DOHH2 (cell line): ENCODE data around the gene ALPL.

ENCODE experiments used
- EZH2phosphoT487 ChIP-seq: fragments of 200-600 bp; sonication (generic); IDR thresholded peaks from 2 replicates; pipeline ENCODE4 v1.6.1; 2017; ENCODE audit warnings: borderline replicate concordance, mild to moderate bottlenecking, antibody characterized with exemption, low read length, moderate library complexity, mixed read lengths
- TF ChIP-seq, protein P1 (sequence below): fragments of 200-600 bp; sonication (generic); IDR thresholded peaks from one replicate; pipeline ENCODE4 v1.5.1; 2014; ENCODE audit warnings: antibody characterized with exemption, mild to moderate bottlenecking, low read depth, low read length; ENCODE audit not compliant: poor library complexity, severe bottlenecking

DNA sequence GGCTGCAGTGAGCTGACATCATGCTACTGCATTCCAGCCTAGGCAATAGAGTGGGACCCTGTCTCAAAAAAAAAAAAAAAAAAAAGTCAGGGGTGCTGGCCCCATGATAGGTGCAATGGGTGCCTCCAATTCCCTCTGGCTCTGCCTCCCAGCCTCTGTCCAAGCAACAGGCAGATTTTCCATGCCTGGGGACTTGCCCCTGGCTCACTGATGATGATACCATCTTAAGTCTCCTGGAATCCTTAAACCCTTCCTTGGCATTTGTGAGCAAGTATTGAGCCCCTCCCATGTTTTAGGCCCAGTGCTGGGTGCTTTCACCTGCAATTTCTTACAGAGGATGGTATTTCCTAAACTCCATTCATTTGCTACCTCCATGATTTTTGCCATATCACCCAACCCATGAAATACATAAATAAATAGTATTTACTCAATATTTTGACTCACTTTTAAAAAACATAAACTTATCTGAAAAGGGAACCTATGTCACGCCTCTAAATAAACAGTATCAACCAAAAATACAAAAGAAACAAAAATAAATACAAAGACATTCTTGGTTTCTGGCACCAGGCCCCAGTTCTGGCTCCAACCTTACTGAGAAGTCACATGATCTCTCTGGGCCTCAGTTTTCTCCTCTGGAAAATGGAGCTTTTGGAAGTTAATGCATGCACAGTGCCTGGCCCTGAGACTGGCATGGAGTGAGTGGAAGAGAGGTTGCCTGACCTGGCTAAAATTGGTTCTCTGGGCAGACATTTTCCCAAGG, 1.5 kb upstream of the ALPL start:
- TF ChIP-seq, protein P1, sequence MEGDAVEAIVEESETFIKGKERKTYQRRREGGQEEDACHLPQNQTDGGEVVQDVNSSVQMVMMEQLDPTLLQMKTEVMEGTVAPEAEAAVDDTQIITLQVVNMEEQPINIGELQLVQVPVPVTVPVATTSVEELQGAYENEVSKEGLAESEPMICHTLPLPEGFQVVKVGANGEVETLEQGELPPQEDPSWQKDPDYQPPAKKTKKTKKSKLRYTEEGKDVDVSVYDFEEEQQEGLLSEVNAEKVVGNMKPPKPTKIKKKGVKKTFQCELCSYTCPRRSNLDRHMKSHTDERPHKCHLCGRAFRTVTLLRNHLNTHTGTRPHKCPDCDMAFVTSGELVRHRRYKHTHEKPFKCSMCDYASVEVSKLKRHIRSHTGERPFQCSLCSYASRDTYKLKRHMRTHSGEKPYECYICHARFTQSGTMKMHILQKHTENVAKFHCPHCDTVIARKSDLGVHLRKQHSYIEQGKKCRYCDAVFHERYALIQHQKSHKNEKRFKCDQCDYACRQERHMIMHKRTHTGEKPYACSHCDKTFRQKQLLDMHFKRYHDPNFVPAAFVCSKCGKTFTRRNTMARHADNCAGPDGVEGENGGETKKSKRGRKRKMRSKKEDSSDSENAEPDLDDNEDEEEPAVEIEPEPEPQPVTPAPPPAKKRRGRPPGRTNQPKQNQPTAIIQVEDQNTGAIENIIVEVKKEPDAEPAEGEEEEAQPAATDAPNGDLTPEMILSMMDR, result no peak
- no peak for TF ChIP-seq EZH2phosphoT487
